GM21717 (cell line): ENCODE measurements around the gene PTCSC3.

ENCODE experiments used
- ATAC-seq: cut with Tn5 transposase; IDR thresholded peaks from one replicate; pipeline ENCODE4 v1.9.1; 2021; ENCODE audit warnings: mild to moderate bottlenecking, moderate library complexity; ENCODE audit not compliant: unreplicated experiment

PTCSC3 gene

GRCh38 chr14:36086629-36087395, 89.7 kb downstream of the PTCSC3 start:
- no peak for ATAC-seq

GRCh38 chr14:36085861-36086260, 90.7 kb downstream of the PTCSC3 start:
- no peak for ATAC-seq
